PC-9 (cell line): ENCODE data around the gene MYO5A. TPM values are rescaled to one million over a fixed set of nuclear protein-coding genes. Genes with fewer than 3 reads are reported as not detected.

ENCODE experiments used
- BruUV-seq: library from RNA; stranded (reverse); fragments of 400-500 nt; replicated peaks from 2 replicates; lab custom pipeline; 2021; lab: Mats Ljungman, UMichigan
- CTCF ChIA-PET: fragments of 300-600 bp; sonication (Branson Sonifier 250); formaldehyde crosslinking; loops from one replicate; lab custom pipeline; 2022; ENCODE audit warnings: antibody characterized with exemption; lab: Charles Lee
- POLR2A ChIA-PET: fragments of 300-600 bp; sonication (Branson Sonifier 250); formaldehyde crosslinking; loops from one replicate; lab custom pipeline; 2022; ENCODE audit warnings: antibody characterized with exemption; ENCODE audit not compliant: unreplicated experiment; lab: Charles Lee
- DNase-seq, 2 experiments: peaks; one replicate each; pipeline versions ENCODE4 v3.0.0 to v3.0.0-alpha.2; 2015 to 2022; ENCODE audit warnings: mixed read lengths in 1 of 2
- H2AFZ ChIP-seq: fragments of 200-600 bp; sonication (generic); 2 replicates; pipeline ENCODE4 v1.8.1; 2017; ENCODE audit warnings: antibody characterized with exemption
- H3F3A ChIP-seq: fragments of 200-600 bp; sonication (generic); 2 replicates; pipeline ENCODE4 v1.8.1; 2017; ENCODE audit warnings: antibody characterized with exemption, mild to moderate bottlenecking, low read depth; ENCODE audit not compliant: insufficient read depth
- H3K27ac ChIP-seq: fragments of 200-600 bp; sonication (generic); 2 replicates; pipeline ENCODE4 v1.6.1; 2016; ENCODE audit warnings: mixed run types
- H3K27me3 ChIP-seq: fragments of 200-600 bp; sonication (generic); 2 replicates; pipeline ENCODE4 v1.6.1; 2016; ENCODE audit warnings: low read depth, mixed run types; ENCODE audit not compliant: insufficient read depth
- H3K36me3 ChIP-seq: fragments of 200-600 bp; sonication (generic); 2 replicates; pipeline ENCODE4 v1.6.1; 2016; ENCODE audit warnings: low read depth, mixed run types
- H3K4me1 ChIP-seq: fragments of 200-600 bp; sonication (generic); replicated peaks from 2 replicates; pipeline ENCODE4 v1.6.1; 2016; ENCODE audit warnings: mixed run types; ENCODE audit not compliant: insufficient read depth
- H3K4me2 ChIP-seq: fragments of 200-600 bp; sonication (generic); 2 replicates; pipeline ENCODE4 v1.6.1; 2017; ENCODE audit warnings: mixed run types
- H3K4me3 ChIP-seq: fragments of 200-600 bp; sonication (generic); 2 replicates; pipeline ENCODE4 v1.6.1; 2016; ENCODE audit warnings: mixed run types
- H3K79me2 ChIP-seq: fragments of 200-600 bp; sonication (generic); 2 replicates; pipeline ENCODE4 v1.6.1; 2017; ENCODE audit warnings: low read depth, mixed run types
- H3K9me2 ChIP-seq: fragments of 200-600 bp; sonication (generic); 2 replicates; pipeline ENCODE4 v1.8.1; 2017; ENCODE audit warnings: mild to moderate bottlenecking; ENCODE audit not compliant: insufficient read depth
- H3K9me3 ChIP-seq: fragments of 200-600 bp; sonication (generic); 2 replicates; pipeline ENCODE4 v1.8.1; 2016; ENCODE audit warnings: low read depth; ENCODE audit not compliant: insufficient read depth
- H4K20me1 ChIP-seq: fragments of 200-600 bp; sonication (generic); 2 replicates; pipeline ENCODE4 v1.8.1; 2017; ENCODE audit not compliant: insufficient read depth
- CTCF ChIP-seq: fragments of 200-600 bp; sonication (generic); conservative IDR thresholded peaks from 2 replicates; pipeline ENCODE4 v1.6.1; 2017; ENCODE audit warnings: mixed run types, antibody characterized with exemption, mild to moderate bottlenecking, moderate library complexity
- EZH2 ChIP-seq: fragments of 200-600 bp; sonication (generic); IDR thresholded peaks from 2 replicates; pipeline ENCODE4 v1.8.0; 2017; ENCODE audit warnings: antibody characterized with exemption, low read depth
- intact Hi-C: fragments of 100-400 bp; cut with micrococcal nuclease; formaldehyde crosslinking; loops from one replicate; pipeline ENCODE4 v1.10.0; 2022; ENCODE audit not compliant: unreplicated experiment
- total RNA-seq: library from RNA; stranded (reverse); gene quantifications from 2 replicates; pipeline ENCODE4 v1.2.3, GENCODE V29; 2021

Gene MYO5A
- total RNA-seq, 1 experiment from 2014 or later, result 10.7 TPM

DNA sequence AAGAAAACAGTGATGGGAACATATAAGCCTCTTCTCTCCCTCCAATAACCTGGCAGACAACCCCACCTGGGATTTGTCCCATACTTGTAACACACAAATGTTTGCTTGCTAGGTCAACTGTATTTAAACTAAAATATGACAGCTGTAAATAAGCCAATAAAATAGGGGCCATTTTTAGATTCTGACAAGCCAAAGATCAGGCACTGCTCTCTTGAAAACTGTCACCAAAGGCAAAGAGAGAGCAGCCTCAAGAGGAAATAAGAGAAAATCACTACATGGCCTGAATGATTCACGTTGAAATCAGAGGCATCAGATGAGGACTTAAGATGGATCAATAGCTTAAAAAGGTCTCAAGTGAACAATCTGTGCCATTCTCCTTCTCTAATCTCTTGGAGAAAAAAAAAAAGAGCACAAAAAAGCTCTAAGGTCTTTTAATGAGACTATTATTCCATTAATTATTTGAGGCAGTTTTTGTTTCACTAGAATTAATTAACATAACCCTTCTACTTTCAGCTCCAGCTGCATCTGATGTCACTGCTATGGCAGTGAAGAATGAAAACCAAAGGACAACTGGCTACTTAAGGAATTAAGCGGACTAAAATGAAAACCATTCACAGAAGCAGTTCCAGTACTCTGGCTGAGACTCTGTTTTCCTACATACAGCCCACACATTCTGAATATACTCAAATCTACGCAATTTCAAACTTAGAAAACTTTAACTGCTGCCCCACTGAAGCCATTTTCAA, 19.0 kb downstream of the MYO5A start:
- intact Hi-C loops, result no loop called here
- no TSS peak for BruUV-seq
- H3K36me3 ChIP-seq, result no peaks in the 10 kb centered on the region
- no peak for DNase-seq
- no peaks in the 10 kb centered on the region for H3K9me3 ChIP-seq
- no peaks in the 10 kb centered on the region for H3K27me3 ChIP-seq
- ChIA-PET POLR2A (interaction anchor here (0.7 kb wide), 1 partner anchor 41 kb away, joined by 3 read pairs; no protein-coding TSS in a partner anchor), CTCF (no interaction called here)
- H3F3A ChIP-seq, result no peaks in the 10 kb centered on the region
- no peak overlapping the region for H3K27ac ChIP-seq
- H4K20me1 ChIP-seq, result no peaks in the 10 kb centered on the region
- TF ChIP-seq EZH2 (no peak), CTCF (no peak)
- no peak overlapping the region for H3K4me3 ChIP-seq
- H3K79me2 ChIP-seq, result no peaks in the 10 kb centered on the region
- H2AFZ ChIP-seq, result no peak overlapping the region
- no peaks in the 10 kb centered on the region for H3K4me1 ChIP-seq
- H3K9me2 ChIP-seq, result no peaks in the 10 kb centered on the region
- H3K4me2 ChIP-seq, result no peak overlapping the region

DNA sequence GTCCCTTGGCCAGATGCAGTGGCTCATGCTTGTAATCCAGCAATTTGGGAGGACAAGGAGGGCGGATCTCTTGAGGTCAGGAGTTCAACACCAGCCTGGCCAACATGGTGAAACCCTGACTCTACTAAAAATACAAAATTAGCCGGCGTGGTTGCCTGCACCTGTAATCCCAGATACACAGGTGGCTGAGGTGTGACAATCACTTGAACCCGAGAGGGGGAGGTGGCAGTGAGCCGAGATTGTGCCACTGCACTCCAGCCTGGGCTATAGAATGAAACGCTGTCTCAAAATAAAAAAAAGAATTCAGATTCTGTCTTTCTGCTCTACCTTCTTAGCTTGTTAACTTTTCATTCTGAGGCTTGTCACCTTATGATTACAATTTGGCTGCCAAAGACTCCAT, 22.1 kb downstream of the MYO5A start:
- H4K20me1 ChIP-seq, result no peaks in the 10 kb centered on the region
- no peak overlapping the region for H3K4me2 ChIP-seq
- no peaks in the 10 kb centered on the region for H3K79me2 ChIP-seq
- no peak for DNase-seq
- TF ChIP-seq CTCF, result no peak
- TF ChIP-seq EZH2, result no peak
- H3K36me3 ChIP-seq, result no peaks in the 10 kb centered on the region
- no peaks in the 10 kb centered on the region for H3K9me3 ChIP-seq
- CTCF ChIA-PET, result no interaction called here
- no peaks in the 10 kb centered on the region for H3K4me1 ChIP-seq
- H3K9me2 ChIP-seq, result no peaks in the 10 kb centered on the region
- no peak overlapping the region for H3K27ac ChIP-seq
- H3K27me3 ChIP-seq, result no peaks in the 10 kb centered on the region
- POLR2A ChIA-PET, result no interaction called here
- H3K4me3 ChIP-seq, result no peak overlapping the region
- no peaks in the 10 kb centered on the region for H3F3A ChIP-seq
- intact Hi-C loops, result no loop called here
- BruUV-seq, result no TSS peak
- H2AFZ ChIP-seq, result no peak overlapping the region

- Histone ChIP-seq H2AFZ (no peak overlapping the region), H3K9me2 (no peaks in the 10 kb centered on the region), H3K9me3 (no peaks in the 10 kb centered on the region), H3K27me3 (no peaks in the 10 kb centered on the region), H3K36me3 (no peaks in the 10 kb centered on the region), H3K4me2 (no peak overlapping the region), H3F3A (no peaks in the 10 kb centered on the region), H3K4me1 (no peaks in the 10 kb centered on the region), H3K27ac (no peak overlapping the region), H3K4me3 (no peak overlapping the region), H3K79me2 (no peaks in the 10 kb centered on the region), H4K20me1 (no peaks in the 10 kb centered on the region)
- CTCF ChIA-PET, result no interaction called here
- DNase-seq, result no peak
- intact Hi-C loops, result no loop called here
- no peak for TF ChIP-seq CTCF
- no peak for TF ChIP-seq EZH2
- BruUV-seq, result no TSS peak
- POLR2A ChIA-PET, result no interaction called here
Measured at GRCh38 chr15:52505151-52505550, 23.5 kb downstream of the MYO5A start.
